Activated CD8-positive, alpha-beta memory T cell treated with anti-CD3 and anti-CD28 coated beads for 48 hours (primary cell): ENCODE measurements around the gene TMPRSS6.
"Not testable (repeated sequence)": the region's sequence is repeated elsewhere in the genome, so short reads cannot be mapped to it uniquely, and the experiment has no call there.

ENCODE experiments used
- DNase-seq, 3 experiments: peaks; one replicate each; pipeline ENCODE4 v3.0.0-alpha.2; 2020; ENCODE audit warnings: low read depth in 2 of 3, low spot score in 2 of 3

Gene TMPRSS6

DNA sequence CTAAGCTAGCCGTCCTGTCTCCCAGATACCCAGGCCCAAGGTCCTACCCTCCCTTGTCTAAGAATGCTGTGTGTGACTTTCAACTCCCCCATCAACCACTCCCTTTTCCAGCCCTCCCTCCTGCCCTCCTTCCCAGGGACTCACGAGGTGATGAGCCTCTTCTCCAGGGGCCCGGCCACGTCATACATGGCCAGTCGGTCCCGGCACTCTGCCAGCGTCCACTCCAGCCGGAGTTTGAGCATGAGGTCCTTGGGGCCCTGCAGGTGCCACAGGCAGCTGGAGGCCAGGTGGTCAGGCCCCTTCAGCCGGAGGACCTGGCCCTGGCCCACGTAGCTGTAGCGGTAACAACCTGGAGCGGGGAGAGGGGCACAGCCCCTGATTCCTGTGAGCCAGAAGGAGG, 20.1 kb downstream of the TMPRSS6 start:
- DNase-seq, result no peak

DNA sequence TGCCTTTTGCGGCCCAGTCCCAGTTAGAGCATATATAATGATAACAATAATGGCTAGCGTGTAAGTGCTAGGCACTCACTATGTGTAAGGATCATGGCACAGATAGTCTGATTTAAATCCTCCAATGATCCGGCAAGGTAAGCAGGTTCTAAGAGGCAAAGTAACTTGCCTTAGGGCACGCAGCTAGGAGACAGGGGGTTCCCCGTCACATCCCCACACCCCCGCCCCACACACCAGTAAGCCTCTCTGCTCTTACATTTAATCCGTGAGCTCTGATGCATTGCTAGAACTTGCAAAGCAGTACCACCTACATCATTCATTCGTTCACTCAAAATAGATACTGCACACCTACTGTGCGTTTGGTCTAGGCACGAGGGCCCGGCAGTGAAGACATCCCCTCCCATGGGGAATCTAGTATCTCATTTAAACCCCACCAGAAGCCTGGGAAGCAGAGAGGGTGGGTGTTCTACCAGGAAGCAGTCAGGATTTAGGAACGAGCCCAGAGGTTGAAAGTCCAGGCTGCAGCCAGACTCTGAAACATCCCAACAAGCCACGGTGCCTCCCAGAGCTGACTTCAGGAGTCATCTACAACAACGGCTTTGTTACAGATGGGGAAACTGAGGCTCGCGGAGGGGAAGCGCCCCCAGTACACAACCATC, 20.6 kb downstream of the TMPRSS6 start:
- no peak for DNase-seq

DNA sequence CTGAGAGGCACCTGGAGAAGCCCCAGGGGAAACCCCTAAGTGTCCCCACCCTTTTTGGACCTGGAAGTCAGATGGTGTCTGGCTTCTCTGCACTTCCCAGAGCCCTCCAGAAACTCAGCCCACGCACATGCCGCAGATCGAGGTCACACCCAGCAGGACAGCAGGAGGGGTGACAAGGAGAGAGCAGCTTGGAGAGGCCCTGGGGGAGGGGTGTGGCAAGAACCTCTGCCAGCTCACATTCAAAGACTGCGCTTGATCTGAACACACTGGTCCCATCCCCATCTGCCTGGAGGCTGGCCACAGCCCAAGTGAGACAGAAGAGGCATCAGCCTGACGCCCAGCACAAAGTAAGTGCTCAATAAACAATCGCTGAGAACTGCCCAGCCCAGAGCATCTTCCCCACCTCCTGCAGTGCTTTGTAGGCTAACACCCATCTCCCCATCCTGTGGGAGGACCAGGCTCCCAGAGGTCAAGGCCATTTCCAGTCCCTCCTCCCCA, 21.4 kb downstream of the TMPRSS6 start:
- no peak for DNase-seq

DNA sequence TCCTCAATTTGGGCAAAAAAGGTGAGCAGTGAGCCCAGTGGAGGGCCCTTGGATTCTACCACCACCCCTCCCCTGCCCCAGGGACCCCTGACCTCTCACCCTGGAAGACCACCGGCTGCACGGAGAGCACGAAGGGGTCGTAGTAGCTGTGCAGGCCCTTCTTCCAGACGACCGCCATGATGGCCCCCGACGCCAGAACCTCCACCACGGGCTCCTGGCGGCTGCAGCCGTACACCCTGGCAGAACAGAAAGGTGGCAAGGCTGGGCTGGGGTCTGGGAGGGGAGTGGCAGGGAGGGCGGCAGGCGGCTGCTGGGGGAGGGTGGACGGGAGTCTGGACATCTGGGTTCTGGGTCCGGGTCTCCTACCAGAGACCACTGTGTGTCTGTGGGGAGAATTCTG, 23.3 kb downstream of the TMPRSS6 start:
- no peak for DNase-seq

DNA sequence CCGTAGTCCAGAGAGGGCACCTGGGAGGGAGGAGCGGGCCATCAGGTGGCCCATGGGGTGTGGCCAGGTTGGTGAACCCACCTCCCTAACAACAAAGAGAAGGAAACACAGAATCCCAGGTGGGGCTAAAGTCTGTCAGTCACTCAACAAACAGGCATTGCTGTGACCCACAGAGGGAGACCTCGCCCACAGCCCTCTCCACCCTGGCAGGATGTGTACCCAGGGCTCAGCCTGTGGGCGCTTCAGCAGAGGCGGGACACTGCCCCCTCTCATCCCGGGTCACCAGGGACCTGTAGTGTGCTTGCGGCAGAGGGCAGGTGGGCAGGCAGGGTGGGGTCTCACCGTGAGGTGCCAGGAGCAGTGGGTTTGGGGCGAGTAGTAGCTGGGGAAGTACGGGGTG, 25.1 kb downstream of the TMPRSS6 start:
- DNase-seq, result no peak

DNA sequence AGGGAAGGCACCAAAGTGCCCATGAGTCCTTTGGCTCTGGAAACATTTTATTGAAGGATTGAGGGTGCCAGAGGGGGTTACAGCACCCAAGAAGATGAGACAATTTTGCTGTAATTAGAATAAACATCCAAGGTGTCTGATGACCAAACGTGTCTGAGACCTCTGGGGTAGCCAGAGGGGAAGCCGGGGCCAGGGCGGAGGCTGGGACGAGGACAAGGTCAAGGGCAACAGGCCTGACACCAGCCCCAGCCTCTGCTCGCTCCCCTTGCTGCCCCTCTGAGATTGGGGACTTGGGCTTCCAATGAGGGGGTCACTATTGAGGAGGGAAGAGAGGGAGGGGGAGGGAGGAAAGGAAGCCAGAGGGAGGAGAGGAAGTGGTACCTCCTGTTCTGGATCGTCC, 25.6 kb downstream of the TMPRSS6 start:
- no peak for DNase-seq

DNA sequence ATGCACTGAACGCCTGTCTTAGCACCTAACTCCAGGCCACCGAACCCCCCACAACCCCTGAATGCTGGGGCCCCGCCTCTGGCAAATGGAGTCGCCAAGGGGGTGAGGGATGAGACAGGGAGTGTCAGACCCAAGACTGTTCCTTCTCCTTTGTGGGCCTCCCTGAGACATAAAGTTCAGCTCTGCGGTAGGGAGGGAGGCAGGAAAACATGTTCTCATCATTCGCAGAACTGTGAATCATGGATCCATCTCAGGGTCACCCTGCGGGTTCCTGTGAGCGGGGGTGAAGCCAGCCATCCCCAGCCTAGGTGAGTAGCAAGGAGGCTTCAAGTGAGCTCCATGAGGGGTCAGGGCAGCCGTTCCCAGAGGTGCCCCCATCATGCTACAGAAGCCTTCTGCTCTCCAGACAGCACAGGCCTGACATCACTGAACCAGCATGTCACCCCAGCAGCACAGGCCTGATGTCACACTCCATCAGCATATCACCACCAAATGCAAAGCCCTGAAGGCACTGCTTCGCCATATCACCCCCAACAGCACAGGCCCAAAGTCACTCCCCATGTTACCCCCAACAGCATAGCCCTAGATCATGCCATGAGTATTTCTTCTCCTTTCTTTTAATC, 27.2 kb downstream of the TMPRSS6 start:
- DNase-seq, result peak in 2 of 3 experiments; percentile 12 to 18

DNA sequence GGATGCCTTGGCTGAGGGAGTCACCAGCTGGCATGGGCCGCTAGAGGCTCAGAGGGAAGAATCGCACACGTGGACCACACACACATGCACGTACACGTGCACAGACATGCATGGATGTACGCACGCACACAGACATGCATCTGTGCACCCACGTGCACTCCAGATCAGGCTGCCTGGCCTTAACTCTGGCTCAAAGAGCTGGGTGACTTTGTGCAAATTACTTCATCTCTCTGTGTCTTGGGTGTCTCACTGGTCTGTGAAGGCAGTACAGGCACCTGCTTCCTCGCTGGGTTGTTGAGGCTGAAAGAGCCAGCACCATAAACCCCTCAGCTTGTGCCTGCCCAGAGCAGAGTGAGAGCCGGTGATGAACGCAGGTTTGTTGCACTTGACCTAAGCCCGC, 28.7 kb downstream of the TMPRSS6 start:
- no peak for DNase-seq

DNA sequence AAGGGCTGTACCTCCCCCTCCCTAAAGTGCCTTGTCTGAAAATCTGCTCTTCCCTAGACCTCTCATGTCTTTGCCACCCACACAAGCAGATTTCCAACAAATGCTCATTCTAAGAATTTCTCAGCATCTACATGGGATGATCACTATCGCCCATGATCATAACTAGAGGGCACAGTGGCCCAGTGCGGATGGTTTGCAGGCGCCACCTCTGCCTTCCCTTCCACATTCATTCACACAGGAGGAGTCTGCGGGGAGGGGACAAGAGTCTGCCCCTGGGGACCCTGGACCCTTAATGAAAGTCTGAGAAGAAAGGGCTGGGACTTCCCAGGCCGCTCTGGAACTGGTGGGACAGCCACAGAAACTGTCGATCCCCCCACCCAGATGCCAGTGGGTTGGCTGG, 29.1 kb downstream of the TMPRSS6 start:
- DNase-seq, result peak in 1 of 3 experiments; percentile 15

DNA sequence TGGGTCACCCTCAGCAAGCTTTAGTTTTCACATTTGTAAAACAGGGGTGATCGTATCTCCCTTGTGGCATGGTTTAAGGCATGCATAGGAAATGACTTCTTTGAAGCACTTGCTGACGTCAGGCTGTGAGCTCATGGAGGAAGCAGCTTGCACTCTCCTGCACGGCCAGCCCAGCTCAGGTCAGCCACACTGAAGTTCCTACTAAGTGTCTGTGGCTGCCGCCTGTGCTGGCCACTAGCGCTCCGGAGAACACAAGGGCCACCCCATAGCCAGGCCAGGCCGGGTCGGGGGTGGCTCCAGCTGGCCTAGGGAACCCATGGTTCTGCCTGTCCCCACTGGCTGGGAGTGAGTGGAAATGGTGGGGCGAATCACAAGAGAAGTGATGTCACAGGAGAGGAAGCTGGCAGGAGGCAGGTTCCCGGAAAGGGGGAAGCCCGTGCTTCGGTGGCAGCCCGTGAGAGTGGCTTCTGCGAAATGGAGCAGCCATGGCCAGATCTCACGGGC, 29.8 kb downstream of the TMPRSS6 start:
- DNase-seq, result peak; percentile 54 to 76 (median 64)

DNA sequence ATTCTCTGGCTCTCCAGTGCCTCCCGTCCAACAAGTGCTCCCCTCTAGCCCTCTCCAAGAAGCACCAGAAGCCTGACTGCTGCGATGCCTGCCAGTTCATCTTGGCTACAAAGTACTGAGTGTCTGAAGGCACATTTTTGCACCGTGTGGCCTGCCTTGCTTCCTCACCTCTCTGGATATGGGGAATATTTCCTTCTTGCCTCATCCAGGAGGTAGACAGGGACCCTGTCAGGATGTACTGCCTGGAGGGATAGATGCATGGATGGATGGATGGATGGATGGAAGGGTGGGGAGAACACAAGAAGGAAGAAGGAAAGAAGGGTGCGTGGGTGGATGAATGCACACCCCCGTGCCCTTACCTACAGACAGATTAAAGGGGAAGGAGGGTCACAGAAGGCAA, 30.4 kb downstream of the TMPRSS6 start:
- no peak for DNase-seq

DNA sequence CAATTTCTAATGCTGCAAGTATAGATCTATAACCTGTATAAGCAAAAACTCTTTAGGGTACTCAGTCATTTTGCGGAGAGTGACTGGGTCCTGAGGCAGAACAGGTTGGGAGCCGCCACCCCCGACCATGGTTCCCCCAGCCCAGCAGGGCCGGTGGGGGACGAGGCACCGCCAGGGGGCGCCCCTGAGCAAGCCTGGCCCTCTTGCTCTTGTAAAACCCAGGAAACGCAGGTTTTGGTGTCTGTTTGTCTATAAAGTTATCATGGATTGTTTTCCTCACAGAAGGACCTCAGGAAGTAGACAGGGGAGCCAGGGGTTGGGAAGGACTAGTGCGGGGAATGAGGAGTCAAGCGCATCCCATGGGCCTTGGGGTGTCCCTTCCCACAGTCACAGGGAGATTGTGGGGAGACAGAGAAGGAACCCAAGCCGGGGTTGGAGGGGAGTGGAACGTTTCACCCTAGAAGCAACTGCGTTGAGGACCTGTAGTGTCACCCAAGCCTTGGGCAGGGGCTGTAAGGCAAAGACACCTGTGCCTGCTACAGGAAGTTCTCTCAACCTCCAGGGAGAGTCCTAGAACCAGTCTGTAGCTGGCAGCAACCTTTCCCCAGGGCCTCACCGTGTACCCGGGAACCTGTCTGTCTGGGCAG, 31.6 kb downstream of the TMPRSS6 start:
- peak; percentile 72 to 95 (median 90) for DNase-seq

DNA sequence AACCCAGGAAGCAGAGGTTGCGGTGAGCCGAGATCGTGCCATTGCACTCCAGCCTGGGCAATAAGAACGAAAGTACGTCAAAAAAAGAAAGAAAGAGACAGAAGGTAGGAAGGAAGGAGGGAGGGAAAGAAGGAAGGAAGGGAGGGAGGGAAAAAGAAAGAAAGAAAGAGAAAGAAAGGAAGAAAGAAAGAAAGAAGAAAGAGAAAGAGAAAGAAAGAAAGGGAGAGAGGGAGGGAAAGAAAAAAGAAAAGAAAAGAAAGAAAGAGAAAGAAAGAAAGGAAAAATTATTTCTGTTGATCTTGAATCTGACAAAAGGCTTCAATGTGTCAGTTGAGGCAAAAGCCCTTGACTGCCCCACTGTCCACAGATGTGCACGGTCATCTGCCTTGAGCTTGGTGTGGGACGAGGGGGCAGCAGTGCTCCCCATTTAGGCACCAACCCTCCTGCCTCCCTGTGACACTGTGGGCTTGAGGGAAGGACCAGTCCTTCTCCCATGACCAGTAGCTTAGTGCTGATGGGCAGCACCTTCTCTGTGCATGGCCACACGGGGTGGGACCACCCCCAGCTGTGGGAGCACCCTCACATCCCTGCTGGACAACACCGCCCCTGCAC, 33.6 kb downstream of the TMPRSS6 start:
- no peak for DNase-seq

DNA sequence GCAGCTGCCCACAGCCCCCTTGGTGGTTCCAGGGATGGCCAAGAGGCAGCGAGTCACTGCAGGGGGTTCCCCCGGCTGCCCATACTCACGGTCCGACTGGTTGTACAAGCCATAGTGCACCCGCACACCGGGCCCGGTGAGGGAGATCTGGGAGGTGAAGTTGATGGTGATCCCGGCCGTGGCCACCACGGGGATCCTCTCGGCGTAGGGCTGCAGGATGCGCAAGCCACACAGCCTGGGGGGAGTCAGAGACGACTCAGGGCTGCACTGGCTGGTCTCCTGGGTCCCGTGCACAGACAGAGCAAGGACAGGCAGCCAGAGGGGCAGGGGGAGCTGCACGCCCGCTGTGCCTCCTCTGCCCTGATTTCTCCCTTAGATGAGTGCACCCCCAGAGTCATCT, 34.5 kb downstream of the TMPRSS6 start:
- DNase-seq, result no peak

DNA sequence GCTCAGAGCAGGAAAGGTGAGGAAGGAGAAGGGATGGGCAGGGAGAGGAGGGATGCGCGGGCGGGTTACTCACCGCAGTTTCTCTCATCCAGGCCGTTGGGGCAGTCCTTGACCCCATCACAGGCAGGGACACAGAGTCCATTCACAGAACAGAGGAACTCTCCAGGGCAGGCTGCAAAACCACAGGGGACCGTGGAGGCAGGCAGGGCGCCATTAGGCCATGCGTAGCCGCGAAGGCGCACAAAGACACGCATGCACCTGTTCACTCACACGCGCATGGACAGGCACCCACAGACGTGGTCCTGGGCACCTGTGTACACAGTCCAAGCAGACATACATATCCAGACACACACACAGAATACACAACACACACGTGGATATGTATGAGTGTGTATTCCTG, 35.0 kb downstream of the TMPRSS6 start:
- no peak for DNase-seq

DNA sequence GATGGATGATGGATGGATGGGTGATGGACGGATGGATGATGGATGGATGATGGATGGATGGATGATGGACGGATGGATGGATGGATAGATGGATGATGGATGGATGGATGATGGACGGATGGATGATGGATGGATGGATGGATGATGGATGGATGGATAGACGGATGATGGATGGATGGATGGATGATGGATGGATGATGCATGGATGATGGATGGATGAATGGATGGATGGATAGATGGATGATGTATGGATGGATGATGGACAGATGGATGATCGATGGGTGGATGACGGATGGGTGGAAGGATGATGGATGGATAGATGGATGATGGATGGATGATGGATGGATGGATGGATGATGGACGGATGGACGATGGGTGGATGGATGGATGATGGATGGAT, 36.8 kb downstream of the TMPRSS6 start:
- no peak for DNase-seq

DNA sequence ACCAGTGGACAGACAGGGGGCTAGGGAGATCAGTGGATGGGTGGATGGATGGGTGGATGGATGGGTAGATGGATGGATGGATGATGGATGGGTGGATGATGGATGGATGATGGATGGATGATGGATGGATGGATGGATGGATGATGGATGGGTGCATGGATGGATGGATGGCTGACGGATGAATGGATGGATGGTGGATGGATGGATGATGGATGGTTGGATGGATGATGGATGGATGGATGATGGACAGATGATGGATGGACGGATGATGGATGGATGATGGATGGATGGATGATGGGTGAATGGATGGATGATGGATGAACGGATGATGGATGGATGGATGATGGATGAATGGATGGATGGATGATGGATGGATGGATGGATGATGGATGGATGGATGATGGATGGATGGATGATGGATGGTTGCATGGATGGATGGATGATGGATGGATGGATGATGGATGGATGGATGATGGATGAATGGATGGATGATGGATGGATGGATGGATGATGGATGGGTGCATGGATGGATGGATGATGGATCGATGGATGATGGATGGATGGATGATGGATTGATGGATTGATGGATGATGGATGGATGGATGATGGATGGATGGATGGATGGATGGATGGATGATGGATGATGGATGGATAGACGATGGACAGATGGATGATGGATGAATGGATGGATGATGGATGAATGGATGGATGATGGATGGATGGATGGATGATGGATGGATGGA, 37.5 kb downstream of the TMPRSS6 start:
- not testable (repeated sequence) for DNase-seq

DNA sequence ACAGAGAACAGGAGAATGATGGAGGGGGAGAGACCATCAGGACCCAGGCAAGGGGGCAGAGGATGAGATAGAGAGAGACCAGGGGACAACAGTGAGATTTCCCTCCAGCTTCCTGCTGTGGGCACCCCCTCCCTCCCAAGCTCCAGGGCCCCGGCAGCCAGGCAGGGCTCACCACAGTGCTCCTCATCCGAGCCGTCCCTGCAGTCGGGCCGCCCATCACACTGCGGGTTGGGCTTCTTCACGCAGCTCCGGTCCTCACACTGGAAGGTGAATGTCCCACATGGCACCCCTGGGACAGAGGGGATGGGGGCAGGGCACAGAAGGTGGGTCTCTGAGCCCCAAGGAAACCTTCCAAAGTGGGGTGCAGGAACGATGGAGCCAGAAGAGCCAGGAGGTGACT, 38.8 kb downstream of the TMPRSS6 start:
- DNase-seq, result no peak

DNA sequence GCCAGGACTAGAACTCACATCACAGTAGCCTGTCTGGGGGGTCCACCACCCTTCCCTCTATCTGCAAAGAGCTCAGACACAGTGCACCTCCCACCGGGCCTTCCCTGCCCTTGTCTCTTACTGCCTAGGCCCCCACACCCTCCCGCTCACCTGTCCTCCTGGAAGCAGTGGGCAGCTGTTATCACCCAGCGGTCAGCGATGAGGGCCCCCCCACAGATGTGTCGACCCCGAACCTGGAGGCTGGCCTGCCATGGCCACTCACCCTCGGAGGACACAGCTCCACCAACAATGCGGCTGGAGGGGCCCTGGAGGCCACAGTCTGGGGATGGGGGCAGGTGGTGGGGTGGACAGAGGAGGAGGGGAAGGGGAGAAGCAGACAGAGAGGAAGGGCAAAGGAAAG, 39.2 kb downstream of the TMPRSS6 start:
- no peak for DNase-seq

DNA sequence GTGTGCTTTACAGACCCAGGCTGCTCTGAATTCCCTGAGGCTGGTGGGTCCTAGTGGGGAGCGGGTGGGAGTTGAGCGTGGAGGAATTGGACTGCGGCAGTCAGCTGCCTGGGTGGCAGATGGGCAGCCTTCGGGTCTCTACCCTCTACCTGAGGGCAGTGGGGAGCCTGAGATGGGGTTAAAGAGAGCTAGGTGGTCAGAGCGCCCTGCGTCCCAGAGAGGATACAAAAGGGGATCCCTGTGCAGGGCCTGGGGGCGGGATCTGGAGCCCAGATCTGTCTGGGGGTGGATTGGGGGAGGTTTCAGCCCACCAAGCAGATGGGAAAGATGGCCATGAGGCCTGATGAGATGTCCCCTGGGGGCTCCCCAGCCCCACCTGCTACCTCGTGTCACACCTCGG, 39.8 kb downstream of the TMPRSS6 start:
- no peak for DNase-seq

DNA sequence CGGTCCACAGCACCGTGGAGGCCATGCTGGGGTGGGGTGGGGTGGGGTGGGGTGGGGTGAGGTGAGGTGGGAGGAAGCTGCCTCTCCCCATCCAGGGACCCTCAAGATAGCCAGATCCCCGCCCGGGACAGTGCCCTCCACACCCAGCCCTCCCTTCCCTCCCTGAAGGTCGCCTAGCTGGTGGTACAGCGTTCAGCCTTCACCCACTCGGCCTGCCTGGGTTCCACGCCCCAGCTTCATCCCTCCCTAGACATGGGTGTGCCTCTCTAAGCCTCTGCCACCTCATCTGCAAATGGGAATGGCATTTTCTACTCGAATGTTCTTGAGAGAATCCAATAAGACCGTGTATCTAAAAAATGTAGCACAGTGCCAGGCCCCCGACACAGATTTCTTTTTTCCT, 40.2 kb downstream of the TMPRSS6 start:
- no peak for DNase-seq
